ENCODE results near the gene TBX21. TPM values are rescaled to one million over a fixed set of nuclear protein-coding genes. Genes with fewer than 3 reads are reported as not detected.

TBX21 gene
- total and polyA plus RNA-seq, 9 of the 15 experiments (the other 6 are each of a cell fraction or from before 2014, with no cell fraction given) = 0.07 TPM; not detected in 8

- TF ChIP-seq STAT6 (CRISPR knock-in tag; IDR thresholded peaks at IDR 0.05) (no peak), GATAD2B (IDR thresholded peaks at IDR 0.05; ENCODE audit: borderline replicate concordance) (peak; percentile 67; the same call in 1 of the 2 replicates), CHD7 (IDR thresholded peaks at IDR 0.05; ENCODE audit: low read depth, low read length) (no peak), E2F6 (IDR thresholded peaks at IDR 0.05; ENCODE audit: borderline replicate concordance in 1 of 2, extremely low read depth in 1 of 2, insufficient read depth in 1 of 2, insufficient read length in 1 of 2, low read depth in 1 of 2, low read length in 1 of 2, poor library complexity in 1 of 2, severe bottlenecking in 1 of 2) (peak in 1 of 2 experiments; percentile 68), ZNF586 (CRISPR knock-in tag; conservative IDR thresholded peaks at IDR 0.05) (no peak), SP1 (CRISPR knock-in tag; IDR thresholded peaks at IDR 0.05) (no peak), VEZF1 (CRISPR knock-in tag; IDR thresholded peaks at IDR 0.05) (peak; percentile 65)
Observed at GRCh38 chr17:47693731-47694580, 39.1 kb upstream of the TBX21 start, which contains the start of gene TBKBP1 (continued).

Data from K562 (cell line).